ENCODE measurements around the gene TOLLIP.
"Not testable (repeated sequence)": the region's sequence is repeated elsewhere in the genome, so short reads cannot be mapped to it uniquely, and the experiment has no call there.

Gene TOLLIP

DNA sequence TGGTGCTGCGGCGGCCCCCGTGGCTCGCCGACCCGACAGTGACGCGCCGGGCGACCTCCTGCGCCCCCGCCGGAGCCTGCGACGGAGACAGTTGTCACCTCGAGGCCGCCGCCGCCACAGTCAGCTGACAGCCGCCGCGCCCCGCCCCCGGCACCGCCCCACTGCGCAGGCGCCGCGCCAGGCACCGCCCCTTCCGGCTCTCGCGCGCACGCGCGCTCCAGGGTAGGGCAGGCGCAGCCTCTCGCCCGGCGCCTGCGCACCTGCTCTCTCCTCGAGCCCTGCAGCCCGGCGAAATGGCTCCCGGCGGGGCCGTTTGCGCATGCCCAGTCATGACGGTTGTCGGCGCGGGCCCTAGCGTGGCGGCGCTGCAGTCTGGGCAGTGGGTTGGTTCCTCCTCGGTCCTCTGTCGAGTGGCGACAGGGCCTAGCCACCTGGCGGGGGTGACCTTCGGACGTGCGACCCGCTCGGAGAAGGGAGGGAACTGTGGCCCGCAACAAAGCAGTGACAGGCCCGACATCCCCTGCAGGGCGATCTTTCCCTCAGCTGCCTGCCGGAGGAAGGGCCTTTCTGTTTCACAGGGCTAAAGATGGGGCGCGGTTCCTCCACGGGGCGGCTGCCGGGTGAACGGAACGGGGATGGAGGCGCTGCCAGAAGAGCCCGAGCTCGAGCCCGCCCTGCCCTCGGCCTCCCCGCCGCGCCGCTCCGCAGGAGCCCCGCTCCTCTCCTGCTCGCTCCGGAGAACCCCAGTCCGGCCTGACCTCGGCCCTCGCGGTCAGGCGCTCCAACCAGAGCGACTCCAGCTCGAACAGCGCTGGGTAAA is at the start of gene TOLLIP:
TSS of gene TOLLIP (minus strand) at position 135 of the 820 bp plus-strand sequence. CDS start at position 1, 134 bp downstream.
- intact Hi-C loops (cut with DNase I): loop anchor here (2.0 to 5.0 kb wide), 3 partner anchors 27 to 205 kb away; partner anchors contain the start of gene BRSK2
- peak; percentile 91 to 99 (median 96) for DNase-seq

DNA sequence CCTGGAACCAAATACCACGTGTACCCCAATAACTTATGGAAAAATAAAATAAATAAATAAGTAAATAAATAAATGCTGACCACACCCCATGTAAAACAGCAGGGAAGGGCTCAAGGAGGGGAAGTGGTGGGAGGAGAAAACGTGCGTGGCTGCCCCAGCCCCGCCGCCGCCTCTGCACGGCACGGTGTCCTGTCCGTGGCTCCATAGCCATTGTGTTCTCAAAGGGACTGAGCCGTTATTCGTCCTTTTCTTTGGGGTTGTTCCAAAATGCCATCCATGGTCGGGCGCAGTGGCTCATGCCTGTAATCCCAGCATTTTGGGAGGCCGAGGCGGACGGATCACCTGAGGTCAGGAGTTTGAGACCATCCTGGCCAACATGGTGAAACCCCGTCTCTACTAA is 49.5 kb upstream of the TOLLIP start:
- peak in 2 of 10 donors; percentile 22 to 39 for DNase-seq
- intact Hi-C loops (cut with DNase I): not testable (repeated sequence)

DNA sequence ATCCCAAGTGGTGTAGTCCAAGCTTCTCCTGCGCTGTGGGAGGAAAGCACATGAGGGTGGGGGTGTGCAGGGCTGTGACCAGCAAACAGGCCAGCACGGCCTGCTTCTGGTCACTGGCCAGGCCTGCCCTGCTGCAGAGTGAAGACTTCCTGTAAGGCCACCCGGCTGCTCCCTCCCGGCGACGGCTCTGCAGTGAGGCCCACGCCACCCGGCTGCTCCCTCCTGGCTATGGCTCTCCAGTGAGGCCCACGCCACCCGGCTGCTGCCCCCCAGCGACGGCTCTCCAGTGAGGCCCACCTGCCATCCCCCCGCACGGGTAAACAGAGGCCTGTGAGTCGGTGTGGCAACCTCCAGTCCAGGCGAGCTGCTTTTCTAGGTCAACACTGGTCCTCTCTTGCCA is 48.9 kb upstream of the TOLLIP start:
- DNase-seq: peak in 3 of 10 donors; percentile 53 to 75 (median 69)
- intact Hi-C loops (cut with DNase I): no loop called here

GRCh38 chr11:1356478-1356960 is 47.1 kb upstream of the TOLLIP start:
- no peak for DNase-seq
- intact Hi-C loops (cut with DNase I): no loop called here

GRCh38 chr11:1356007-1356435 is 46.6 kb upstream of the TOLLIP start:
- intact Hi-C loops (cut with DNase I): no loop called here
- DNase-seq: peak in 3 of 10 donors; percentile 20 to 56 (median 52)

DNA sequence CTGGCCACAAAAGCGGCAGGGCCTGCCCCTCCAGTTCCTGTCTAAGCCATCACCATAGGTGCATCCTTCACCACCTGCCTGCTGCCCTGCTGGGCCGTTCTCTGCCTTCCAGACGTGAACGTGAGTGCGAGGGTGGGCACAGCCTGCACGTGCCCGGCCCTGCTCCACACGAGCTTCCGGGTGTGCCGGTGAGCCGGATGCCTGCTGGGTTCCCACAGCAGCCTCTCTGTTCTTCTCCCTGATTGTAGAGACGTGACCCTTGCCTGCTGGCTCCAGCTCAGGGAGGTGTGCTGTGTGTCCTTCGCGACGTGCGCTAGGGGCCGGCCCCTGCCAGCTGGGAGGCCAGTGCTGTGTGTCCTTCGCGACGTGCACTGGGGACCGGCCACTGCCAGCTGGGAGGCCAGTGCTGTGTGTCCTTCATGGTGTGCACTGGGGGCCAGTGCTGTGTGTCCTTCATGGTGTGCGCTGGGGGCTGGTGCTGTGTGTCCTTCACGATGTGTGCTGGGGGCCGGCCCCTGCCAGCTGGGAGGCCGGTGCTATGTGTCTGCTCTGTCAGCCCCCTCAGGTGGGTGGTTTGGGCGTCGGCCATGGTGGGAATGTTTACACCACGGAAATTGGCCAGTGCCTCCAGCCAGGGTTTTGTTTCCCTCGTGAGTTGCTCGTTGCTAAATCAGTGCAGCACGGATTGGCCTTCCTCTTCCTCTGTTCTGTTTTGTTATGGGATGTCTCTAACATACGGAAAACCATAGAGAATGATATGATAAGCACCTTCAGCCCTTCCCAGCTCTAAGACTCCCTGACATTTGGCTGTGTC is 44.9 kb upstream of the TOLLIP start:
- intact Hi-C loops (cut with DNase I): no loop called here
- peak in 2 of 10 donors; percentile 57 to 74 for DNase-seq

GRCh38 chr11:1353383-1354124 is 44.1 kb upstream of the TOLLIP start:
- intact Hi-C loops (cut with DNase I): no loop called here

GRCh38 chr11:1352696-1353382 is 43.4 kb upstream of the TOLLIP start:
- DNase-seq: no peak
- intact Hi-C loops (cut with DNase I): no loop called here

More at GRCh38 chr11:1353383-1354124, 44.1 kb upstream of the TOLLIP start:
- DNase-seq: peak in 2 of 10 donors; percentile 42 to 79

DNA sequence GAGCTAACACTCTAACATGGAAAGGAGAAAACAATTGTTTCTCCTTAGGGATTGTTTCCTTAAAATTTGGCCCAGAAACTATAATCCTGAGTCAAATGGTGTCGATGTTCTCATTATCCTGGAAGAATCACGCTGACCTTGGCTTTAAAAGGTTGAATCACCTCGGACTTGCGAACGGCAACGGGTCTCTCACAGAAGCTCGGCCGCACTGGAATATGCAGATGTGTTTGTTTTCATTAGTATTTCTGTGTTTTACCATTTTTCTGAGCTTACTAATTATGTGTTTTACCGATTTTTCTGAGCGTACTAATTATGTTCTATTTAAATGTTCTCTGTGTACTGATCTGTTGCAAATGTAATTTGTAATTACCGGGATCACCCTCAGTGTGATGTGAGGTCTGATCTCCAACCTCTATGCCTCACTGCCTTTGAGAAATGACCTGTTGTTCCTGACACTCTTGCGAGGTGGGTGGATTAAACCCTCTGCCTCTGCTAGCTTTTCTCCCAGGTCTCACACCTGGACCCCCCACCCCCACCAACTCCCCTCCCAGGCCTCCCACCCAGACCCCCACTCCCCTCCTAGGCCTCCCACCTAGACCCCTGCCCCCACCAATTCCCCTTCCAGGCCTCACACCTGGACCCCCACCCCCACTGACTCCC is 42.0 kb upstream of the TOLLIP start:
- peak in 1 of 10 donors; percentile 8 for DNase-seq
- intact Hi-C loops (cut with DNase I): no loop called here

DNA sequence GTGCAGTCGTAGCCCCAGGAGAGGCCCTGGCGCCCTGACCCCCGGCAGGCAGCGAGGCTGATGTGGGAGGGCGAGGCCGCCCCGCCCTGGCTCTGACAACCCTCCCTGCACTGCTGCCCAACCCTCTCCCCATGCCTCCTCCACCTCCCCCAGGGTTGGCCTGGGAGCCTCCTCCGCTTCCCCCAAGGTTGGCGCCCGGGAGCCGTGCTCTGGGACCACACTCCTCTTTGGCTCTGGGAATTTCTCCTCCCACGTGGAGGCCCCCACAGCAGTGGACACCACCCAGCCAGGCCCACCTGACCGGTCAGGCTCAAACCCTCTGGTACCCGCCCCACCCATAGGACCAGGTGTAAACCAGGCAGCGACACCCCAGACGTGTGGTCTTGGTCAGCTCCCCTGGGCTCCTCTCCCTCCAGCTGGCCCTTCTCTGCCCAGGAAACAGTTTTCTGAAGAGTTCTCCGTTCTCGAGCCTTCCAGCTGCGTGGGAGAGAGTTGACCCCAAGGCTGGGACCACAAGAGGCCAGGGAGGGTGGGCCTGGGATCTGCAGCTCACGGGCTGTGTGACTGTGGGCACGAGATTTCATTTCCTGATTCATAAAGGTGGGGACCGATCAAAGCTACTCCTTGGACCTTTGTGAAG is 40.8 kb upstream of the TOLLIP start:
- intact Hi-C loops (cut with DNase I): no loop called here

GRCh38 chr11:1349327-1350041 is 40.1 kb upstream of the TOLLIP start:
- intact Hi-C loops (cut with DNase I): no loop called here
- peak in 2 of 10 donors; percentile 47 to 65 for DNase-seq

More for the DNA sequence above, 40.8 kb upstream of the TOLLIP start:
- peak in 2 of 10 donors; percentile 44 to 84 for DNase-seq

GRCh38 chr11:1348796-1349326 is 39.4 kb upstream of the TOLLIP start:
- DNase-seq: peak in 1 of 10 donors; percentile 55
- intact Hi-C loops (cut with DNase I): no loop called here

DNA sequence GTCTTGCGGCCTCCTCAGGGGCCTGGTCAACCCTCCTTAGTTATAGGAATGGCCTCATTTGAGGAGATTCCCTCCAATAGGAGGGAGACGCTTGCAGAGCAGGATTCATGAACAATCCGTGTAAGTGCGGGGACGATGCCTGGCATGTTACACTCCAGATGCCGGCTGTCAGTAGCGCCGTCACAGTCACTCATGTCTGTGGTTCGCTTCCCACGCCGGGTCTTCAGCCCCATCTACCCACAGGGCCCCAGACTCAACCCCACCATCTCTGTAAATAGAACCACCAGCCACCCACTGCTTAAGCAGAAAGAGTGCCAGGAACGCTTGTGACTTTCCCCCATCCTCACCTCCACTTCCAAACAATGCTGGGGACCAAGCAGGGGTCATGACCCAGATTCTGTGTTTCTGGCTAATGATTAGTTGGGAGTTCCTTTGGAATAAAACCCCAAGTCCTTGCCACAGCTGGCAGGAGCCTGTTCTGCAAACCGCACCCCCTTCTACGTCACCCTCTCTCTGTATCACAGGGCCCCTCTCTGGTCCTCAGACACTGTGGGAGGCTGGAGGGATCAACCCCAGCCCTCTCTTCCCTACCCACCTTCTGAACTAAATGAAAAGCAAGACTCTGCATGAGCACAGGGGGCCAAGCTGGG is 38.8 kb upstream of the TOLLIP start:
- intact Hi-C loops (cut with DNase I): no loop called here
- DNase-seq: peak in 2 of 10 donors; percentile 35 to 50

DNA sequence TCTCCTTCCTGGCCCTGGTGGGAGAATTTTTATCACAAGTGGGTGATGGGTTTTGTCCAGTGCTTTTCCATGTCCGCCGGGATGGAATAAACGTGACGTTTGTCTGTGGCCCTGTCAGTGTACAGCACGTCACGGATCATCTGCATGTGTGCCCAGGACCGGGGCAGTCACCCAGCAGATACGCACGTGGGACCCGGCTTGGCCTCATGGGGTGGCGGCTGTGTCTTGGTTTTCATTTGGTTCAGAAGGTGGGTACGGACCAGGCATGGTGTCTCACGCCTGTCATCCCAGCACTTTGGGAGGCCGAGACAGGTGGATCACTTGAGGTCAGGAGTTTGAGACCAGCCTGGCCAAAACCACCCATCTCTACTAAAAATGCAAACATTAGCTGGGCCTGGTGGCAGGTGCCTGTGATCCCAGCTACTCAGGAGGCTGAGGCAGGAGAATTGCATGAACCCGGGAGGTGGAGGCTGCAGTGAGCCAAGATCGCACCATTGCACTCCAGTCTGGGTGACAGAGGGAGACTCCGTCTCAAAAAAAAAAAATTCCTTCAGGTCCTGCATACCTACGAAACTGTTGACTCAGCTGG is 38.1 kb upstream of the TOLLIP start:
- peak in 2 of 10 donors; percentile 22 to 68 for DNase-seq
- intact Hi-C loops (cut with DNase I): not testable (repeated sequence)

DNA sequence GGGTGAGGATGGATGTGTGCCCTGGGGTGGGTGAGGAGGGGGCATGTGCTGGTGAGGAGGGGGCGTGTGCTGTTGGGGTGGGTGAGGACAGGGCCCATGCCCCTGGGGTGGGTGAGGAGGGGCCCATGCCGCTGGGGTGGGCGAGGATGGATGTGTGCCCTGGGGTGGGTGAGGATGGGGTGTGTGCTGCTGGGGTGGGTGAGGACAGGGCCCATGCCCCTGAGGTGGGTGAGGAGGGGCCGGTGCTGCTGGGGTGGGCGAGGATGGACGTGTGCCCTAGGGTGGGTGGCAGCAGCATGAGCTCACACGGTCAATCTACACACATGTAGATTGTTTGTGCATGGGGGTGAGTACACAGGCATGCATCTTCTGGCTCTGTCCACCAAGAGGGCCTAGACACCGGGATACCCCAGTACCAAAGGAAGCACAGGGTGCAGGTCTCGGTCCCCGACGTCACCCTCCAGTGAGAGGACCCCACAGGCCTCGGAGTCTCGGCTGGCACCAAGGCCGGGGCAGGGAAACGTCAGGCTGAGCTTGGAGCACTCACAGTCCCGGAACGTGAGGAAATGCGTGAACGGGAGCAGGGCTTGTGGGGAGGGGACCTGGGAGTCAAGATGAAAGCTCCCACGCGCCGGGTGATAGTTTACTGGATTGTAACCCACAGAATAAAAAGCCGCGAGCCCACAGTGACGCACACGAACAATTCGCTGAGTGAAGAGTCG is 37.4 kb upstream of the TOLLIP start:
- intact Hi-C loops (cut with DNase I): no loop called here
- DNase-seq: peak in 2 of 10 donors; percentile 35 to 73

Measured in posterior cingulate gyrus (tissue), 11 donors.